Bronchial epithelial cell (primary cell): ENCODE data around the gene FAM53A. TPM values are rescaled to one million over a fixed set of nuclear protein-coding genes. Genes with fewer than 3 reads are reported as not detected.

Source experiments
- DNase-seq: peaks from one replicate; pipeline ENCODE4 v3.0.0-alpha.2; 2010; ENCODE audit warnings: low read depth
- FAIRE-seq: peaks from 2 replicates; lab custom pipeline; 2011; peaks lifted over from hg19 to GRCh38; lab: Jason Lieb, UNC
- H3K27me3 ChIP-seq: 2 replicates; pipeline ENCODE4 v1.5.1; 2011; ENCODE audit warnings: low read length; ENCODE audit not compliant: control insufficient read depth, insufficient read depth
- H3K36me3 ChIP-seq: 2 replicates; pipeline ENCODE4 v1.5.1; 2011; ENCODE audit warnings: low read length; ENCODE audit not compliant: control insufficient read depth, insufficient read depth
- H3K4me3 ChIP-seq: 2 replicates; pipeline ENCODE4 v1.5.1; 2011; ENCODE audit warnings: mild to moderate bottlenecking, low read depth, low read length, control low read depth
- total RNA-seq: library from RNA; depleted of rRNA; stranded (reverse); fragments of >200 nt; gene quantifications from 2 replicates; pipeline ENCODE4 v1.2.1, GENCODE V29; 2014
- TF ChIP-seq, protein P1 (sequence below): IDR thresholded peaks from 2 replicates; pipeline ENCODE4 v1.5.1; 2011; ENCODE audit warnings: mild to moderate bottlenecking, moderate library complexity, low read length, control low read depth, inconsistent platforms; ENCODE audit not compliant: insufficient read depth, severe bottlenecking

The FAM53A gene
- total RNA-seq, 1 donor from 2014 or later, result 0.79 TPM

DNA sequence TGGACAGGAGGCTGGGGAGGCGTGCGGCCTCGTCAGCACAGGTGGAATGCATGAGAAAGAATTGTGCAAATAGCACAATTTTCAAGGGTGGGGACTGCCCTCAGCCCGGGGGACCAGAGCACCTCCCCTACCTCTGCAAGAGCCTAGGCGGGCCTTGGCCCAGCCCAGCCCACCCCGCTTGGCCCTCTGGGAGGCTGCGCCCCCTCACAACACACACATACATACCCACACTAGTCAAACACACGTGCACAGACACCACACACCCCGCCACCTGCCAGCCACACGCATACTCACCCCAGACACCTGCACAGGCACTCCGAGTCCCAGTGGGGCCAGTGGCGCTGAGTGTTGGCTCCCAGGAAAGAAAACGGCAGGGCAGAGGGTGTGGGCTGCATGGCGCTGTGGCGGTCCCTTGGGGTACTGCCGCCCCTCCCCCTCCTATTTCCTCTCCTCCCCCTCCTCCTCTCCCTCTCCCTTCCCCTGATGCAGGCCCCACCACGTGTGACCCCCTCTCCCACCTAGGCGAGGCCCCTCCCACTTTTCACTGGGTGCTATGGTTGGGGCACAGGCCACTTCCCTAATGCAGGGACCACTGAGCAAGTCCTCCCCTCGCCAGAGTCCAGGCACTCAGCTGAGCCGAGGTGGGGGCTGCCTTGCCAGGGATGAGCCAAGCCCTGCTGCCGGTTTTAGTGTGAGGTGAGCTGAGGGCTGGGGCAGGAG is 84.5 kb downstream of the FAM53A start:
- no peaks in the 10 kb centered on the region for H3K27me3 ChIP-seq
- no peak for DNase-seq
- TF ChIP-seq, protein P1, sequence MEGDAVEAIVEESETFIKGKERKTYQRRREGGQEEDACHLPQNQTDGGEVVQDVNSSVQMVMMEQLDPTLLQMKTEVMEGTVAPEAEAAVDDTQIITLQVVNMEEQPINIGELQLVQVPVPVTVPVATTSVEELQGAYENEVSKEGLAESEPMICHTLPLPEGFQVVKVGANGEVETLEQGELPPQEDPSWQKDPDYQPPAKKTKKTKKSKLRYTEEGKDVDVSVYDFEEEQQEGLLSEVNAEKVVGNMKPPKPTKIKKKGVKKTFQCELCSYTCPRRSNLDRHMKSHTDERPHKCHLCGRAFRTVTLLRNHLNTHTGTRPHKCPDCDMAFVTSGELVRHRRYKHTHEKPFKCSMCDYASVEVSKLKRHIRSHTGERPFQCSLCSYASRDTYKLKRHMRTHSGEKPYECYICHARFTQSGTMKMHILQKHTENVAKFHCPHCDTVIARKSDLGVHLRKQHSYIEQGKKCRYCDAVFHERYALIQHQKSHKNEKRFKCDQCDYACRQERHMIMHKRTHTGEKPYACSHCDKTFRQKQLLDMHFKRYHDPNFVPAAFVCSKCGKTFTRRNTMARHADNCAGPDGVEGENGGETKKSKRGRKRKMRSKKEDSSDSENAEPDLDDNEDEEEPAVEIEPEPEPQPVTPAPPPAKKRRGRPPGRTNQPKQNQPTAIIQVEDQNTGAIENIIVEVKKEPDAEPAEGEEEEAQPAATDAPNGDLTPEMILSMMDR, result no peak
- no peak for FAIRE-seq
- no peaks in the 10 kb centered on the region for H3K36me3 ChIP-seq
- no peak overlapping the region for H3K4me3 ChIP-seq

DNA sequence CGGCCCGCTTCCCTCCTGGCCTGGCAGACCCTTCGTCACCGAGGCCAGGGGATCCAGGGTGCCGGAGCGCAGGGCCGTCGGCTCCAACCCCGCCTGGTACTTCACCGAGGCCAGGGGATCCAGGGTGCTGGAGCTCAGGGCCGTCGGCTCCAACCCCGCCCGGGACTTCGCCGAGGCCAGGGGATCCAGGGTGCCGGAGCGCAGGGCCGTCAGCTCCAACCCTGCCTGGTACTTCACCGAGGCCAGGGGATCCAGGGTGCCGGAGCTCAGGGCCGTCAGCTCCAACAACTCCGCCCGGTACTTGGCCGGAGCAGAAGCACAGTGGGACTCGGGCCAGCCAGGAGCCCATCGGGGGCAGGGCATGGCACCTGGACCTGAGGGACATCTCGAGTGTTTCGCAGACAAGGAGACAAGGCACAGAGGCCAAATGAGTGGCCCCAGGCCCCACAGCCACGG is 85.1 kb downstream of the FAM53A start:
- FAIRE-seq (no peak), DNase-seq (no peak)
- Histone ChIP-seq H3K36me3 (no peaks in the 10 kb centered on the region), H3K27me3 (no peaks in the 10 kb centered on the region), H3K4me3 (no peak overlapping the region)
- TF ChIP-seq, protein P1, result no peak

DNA sequence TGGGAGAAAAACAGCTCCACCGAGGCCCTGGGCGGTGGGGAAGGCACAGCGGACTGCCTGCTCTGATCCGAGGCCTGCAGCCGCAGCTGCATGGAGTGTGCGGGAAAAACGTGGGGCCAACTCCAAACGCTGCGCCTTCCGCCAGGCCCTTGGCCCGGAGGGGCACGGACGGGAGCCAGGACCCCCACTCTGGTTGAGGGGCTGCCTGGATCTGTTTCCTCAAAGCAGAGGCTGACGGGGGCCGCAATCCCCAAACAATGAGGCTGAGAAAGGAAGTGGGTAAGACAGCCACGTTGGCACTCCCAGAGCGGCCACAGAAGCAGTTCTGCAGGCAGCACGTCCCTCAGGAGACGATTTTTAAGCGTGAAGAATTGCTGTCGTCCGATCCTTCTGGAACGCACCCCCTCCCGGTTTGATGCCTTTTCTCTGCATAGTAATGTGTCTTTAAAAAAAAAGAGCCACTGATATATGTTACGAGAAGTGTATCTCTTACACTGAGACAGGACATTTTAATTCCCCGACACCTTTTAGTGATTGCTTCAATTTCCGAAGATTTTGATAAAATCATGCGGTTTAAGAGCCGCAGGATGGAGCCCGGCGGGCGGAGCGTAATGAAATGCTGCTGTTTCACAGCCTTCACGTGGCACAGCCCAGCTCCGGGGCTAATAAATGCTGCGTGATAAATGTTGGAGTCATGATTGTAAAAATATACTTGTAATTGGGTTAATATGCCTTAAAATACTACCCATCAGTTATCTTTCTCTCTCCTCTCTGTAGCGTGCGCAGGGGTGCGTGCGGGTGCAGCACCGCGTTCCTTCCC is 85.7 kb downstream of the FAM53A start:
- no peak for FAIRE-seq
- H3K4me3 ChIP-seq, result no peak overlapping the region
- DNase-seq, result no peak
- H3K27me3 ChIP-seq, result no peaks in the 10 kb centered on the region
- TF ChIP-seq, protein P1, result no peak
- no peaks in the 10 kb centered on the region for H3K36me3 ChIP-seq

DNA sequence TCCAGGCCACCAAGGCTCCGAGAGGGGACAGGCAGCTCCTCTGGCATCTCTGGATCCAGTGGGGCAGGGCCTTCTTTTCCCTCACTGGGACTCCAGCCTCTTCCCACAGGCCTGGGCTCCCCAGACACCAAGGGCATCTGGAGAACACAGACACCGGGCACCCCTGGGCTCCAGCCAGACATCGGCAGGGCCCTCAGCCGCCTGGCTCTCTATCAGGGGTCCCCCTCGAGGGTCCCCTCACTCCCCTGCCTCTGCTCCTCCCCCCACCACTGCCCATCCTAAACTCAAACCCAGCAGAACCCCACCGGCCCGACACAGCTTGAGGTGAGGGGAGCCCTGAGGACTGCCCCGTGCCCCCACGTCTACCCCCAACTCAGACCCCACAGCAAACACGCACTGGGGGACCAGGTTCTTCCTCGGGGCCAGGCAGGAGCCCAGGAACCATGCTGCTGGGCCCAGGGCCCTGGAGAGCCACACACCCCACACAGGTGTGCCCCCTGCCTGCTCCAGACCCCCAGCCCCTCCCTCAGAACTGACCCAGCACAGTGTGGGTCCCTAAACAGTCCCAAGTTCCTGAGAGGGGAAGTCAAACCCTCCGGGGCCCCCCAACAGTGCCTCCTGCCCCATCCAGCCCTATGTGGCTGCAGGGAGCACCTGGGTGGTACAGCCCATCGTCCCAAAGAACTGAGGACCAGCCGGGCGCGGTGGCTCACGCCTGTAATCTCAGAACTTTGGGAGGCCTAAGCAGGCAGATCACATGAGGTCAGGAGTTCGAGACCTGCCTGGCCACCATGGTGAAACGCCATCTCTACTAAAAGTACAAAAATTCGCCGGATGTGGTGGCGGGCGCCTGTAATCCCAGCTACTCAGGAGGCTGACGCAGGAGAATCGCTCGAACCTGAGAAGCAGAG is 86.8 kb downstream of the FAM53A start:
- DNase-seq (no peak), FAIRE-seq (no peak)
- Histone ChIP-seq H3K4me3 (no peak overlapping the region), H3K36me3 (no peaks in the 10 kb centered on the region), H3K27me3 (no peaks in the 10 kb centered on the region)
- TF ChIP-seq, protein P1, result no peak

DNA sequence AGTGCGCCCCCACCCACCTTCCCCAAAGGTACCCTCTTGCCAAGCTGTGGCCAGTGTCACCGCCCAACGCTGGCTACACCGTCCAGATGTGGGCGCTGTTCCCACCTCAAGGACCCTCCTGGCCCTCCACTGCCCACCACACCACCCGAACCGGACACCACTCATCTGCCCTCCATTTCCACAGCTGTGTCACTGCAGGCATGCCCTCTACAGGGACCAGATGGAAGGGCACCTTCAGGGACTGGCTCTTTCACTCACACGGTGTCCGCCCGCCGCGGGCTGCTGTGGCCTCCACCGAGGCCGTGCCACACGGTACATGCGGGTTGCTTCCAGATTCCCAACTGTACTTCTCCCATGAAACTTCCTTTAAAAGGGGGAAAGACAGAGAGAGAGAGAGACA is 87.7 kb downstream of the FAM53A start:
- TF ChIP-seq, protein P1, result no peak
- Histone ChIP-seq H3K27me3 (no peaks in the 10 kb centered on the region), H3K4me3 (no peak overlapping the region), H3K36me3 (no peaks in the 10 kb centered on the region)
- DNase-seq (no peak), FAIRE-seq (no peak)
